Measurements from ENCODE around the gene MTHFD2L. TPM values are rescaled to one million over a fixed set of nuclear protein-coding genes. Genes with fewer than 3 reads are reported as not detected.

Gene MTHFD2L
- 9.4 TPM for polyA plus RNA-seq (2013, experiment 1 of 2)
- 9.9 TPM for polyA plus RNA-seq (2013, experiment 2 of 2)

- Histone ChIP-seq H3K27ac (ENCODE audit: low read depth, low read length) (peak within 1 kb of the TSS; percentile 82), H2AK5ac (ENCODE audit: low read length) (no peak within 1 kb of the TSS), H3K27me3 (ENCODE audit: insufficient read depth, low read length, poor library complexity) (no peaks in the 10 kb centered on the region), H3K23ac (ENCODE audit: low read length) (peak within 1 kb of the TSS; percentile 59), H4K8ac (ENCODE audit: low read depth, low read length) (peak within 1 kb of the TSS; percentile 99), H3K56ac (ENCODE audit: low read length) (peak within 1 kb of the TSS; percentile 94), H3K18ac (ENCODE audit: low read length) (peak within 1 kb of the TSS; percentile 97), H2BK120ac (ENCODE audit: low read depth, low read length) (peak within 1 kb of the TSS; percentile 75), H3K79me2 (ENCODE audit: control insufficient read depth, insufficient read depth, low read length) (peaks cover 15% of the 10 kb centered on the region), H3K9ac (ENCODE audit: low read length) (peak within 1 kb of the TSS; percentile 90), H3K4ac (ENCODE audit: low read depth, low read length) (peak within 1 kb of the TSS; percentile 94), H2BK15ac (replicated peaks; ENCODE audit: low read depth) (no peak within 1 kb of the TSS), H3K4me1 (ENCODE audit: control insufficient read depth, low read depth, low read length) (peaks cover 4% of the 10 kb centered on the region), H2BK5ac (ENCODE audit: low read length) (peak within 1 kb of the TSS; percentile 84), H3K36me3 (ENCODE audit: control insufficient read depth, insufficient read depth, low read length) (no peaks in the 10 kb centered on the region), H3K4me3 (ENCODE audit: low read length) (peak within 1 kb of the TSS; percentile 78), H4K5ac (ENCODE audit: low read length) (peak within 1 kb of the TSS; percentile 92), H3K79me1 (ENCODE audit: low read length) (peaks cover 3% of the 10 kb centered on the region), H3K4me2 (ENCODE audit: low read length) (peak within 1 kb of the TSS; percentile 84)
- WGBS (ENCODE audit: extremely low coverage, insufficient coverage, low lambda C conversion rate): no CpG with 5 or more reads among the region's 78 CpGs
- peak; percentile 97 for DNase-seq
Observed at GRCh38 chr4:74157561-74158465, at the start of gene MTHFD2L. MTHFD2L (plus strand) TSS chr4:74158118; CDS start chr4:74158139, 21 bp downstream.

- peak overlapping the region; percentile 11 for H2BK15ac ChIP-seq (replicated peaks; ENCODE audit: low read depth)
- no peak overlapping the region for H2AK5ac ChIP-seq (ENCODE audit: low read length)
- no peaks in the 10 kb centered on the region for H3K79me2 ChIP-seq (ENCODE audit: control insufficient read depth, insufficient read depth, low read length)
- no peak overlapping the region for H3K4me3 ChIP-seq (ENCODE audit: low read length)
- no peak overlapping the region for H4K8ac ChIP-seq (ENCODE audit: low read depth, low read length)
- no peak overlapping the region for H3K18ac ChIP-seq (ENCODE audit: low read length)
- no peaks in the 10 kb centered on the region for H3K79me1 ChIP-seq (ENCODE audit: low read length)
- DNase-seq: no peak
- H2BK120ac ChIP-seq (ENCODE audit: low read depth, low read length): peak overlapping the region; percentile 67
- H3K27ac ChIP-seq (ENCODE audit: low read depth, low read length): no peak overlapping the region
- no peak overlapping the region for H3K4ac ChIP-seq (ENCODE audit: low read depth, low read length)
- no peak overlapping the region for H3K56ac ChIP-seq (ENCODE audit: low read length)
- WGBS (ENCODE audit: extremely low coverage, insufficient coverage, low lambda C conversion rate): no CpG with 5 or more reads among the region's 1 CpG
- peaks cover 9% of the 10 kb centered on the region for H3K4me1 ChIP-seq (ENCODE audit: control insufficient read depth, low read depth, low read length)
- H3K9ac ChIP-seq (ENCODE audit: low read length): no peak overlapping the region
- H3K4me2 ChIP-seq (ENCODE audit: low read length): no peak overlapping the region
- H3K36me3 ChIP-seq (ENCODE audit: control insufficient read depth, insufficient read depth, low read length): no peaks in the 10 kb centered on the region
- no peak overlapping the region for H3K23ac ChIP-seq (ENCODE audit: low read length)
- peak overlapping the region; percentile 23 for H2BK5ac ChIP-seq (ENCODE audit: low read length)
- no peaks in the 10 kb centered on the region for H3K27me3 ChIP-seq (ENCODE audit: insufficient read depth, low read length, poor library complexity)
- H4K5ac ChIP-seq (ENCODE audit: low read length): no peak overlapping the region
Observed at GRCh38 chr4:74108457-74109115, 49.3 kb upstream of the MTHFD2L start.

GRCh38 chr4:74109116-74109869, 48.6 kb upstream of the MTHFD2L start:
- peak overlapping the region; percentile 23 for H2BK5ac ChIP-seq (ENCODE audit: low read length)
- no peak overlapping the region for H3K18ac ChIP-seq (ENCODE audit: low read length)
- H3K36me3 ChIP-seq (ENCODE audit: control insufficient read depth, insufficient read depth, low read length): no peaks in the 10 kb centered on the region
- peaks cover 9% of the 10 kb centered on the region for H3K4me1 ChIP-seq (ENCODE audit: control insufficient read depth, low read depth, low read length)
- H3K79me1 ChIP-seq (ENCODE audit: low read length): no peaks in the 10 kb centered on the region
- H3K4me2 ChIP-seq (ENCODE audit: low read length): no peak overlapping the region
- H4K8ac ChIP-seq (ENCODE audit: low read depth, low read length): no peak overlapping the region
- WGBS (ENCODE audit: extremely low coverage, insufficient coverage, low lambda C conversion rate): no CpG with 5 or more reads among the region's 3 CpGs
- no peak overlapping the region for H3K4me3 ChIP-seq (ENCODE audit: low read length)
- H3K56ac ChIP-seq (ENCODE audit: low read length): no peak overlapping the region
- peak overlapping the region; percentile 67 for H2BK120ac ChIP-seq (ENCODE audit: low read depth, low read length)
- H3K27me3 ChIP-seq (ENCODE audit: insufficient read depth, low read length, poor library complexity): no peaks in the 10 kb centered on the region
- DNase-seq: peak; percentile 96
- no peak overlapping the region for H4K5ac ChIP-seq (ENCODE audit: low read length)
- peak overlapping the region; percentile 31 for H3K27ac ChIP-seq (ENCODE audit: low read depth, low read length)
- no peak overlapping the region for H3K9ac ChIP-seq (ENCODE audit: low read length)
- no peak overlapping the region for H3K4ac ChIP-seq (ENCODE audit: low read depth, low read length)
- H2BK15ac ChIP-seq (replicated peaks; ENCODE audit: low read depth): peak overlapping the region; percentile 11
- no peak overlapping the region for H3K23ac ChIP-seq (ENCODE audit: low read length)
- peak overlapping the region; percentile 25 for H2AK5ac ChIP-seq (ENCODE audit: low read length)
- no peaks in the 10 kb centered on the region for H3K79me2 ChIP-seq (ENCODE audit: control insufficient read depth, insufficient read depth, low read length)

- H2AK5ac ChIP-seq (ENCODE audit: low read length): no peak overlapping the region
- H3K4me2 ChIP-seq (ENCODE audit: low read length): no peak overlapping the region
- H2BK120ac ChIP-seq (ENCODE audit: low read depth, low read length): no peak overlapping the region
- no peak overlapping the region for H4K5ac ChIP-seq (ENCODE audit: low read length)
- peak overlapping the region; percentile 84 for H3K18ac ChIP-seq (ENCODE audit: low read length)
- no peak overlapping the region for H3K23ac ChIP-seq (ENCODE audit: low read length)
- peaks cover 9% of the 10 kb centered on the region for H3K4me1 ChIP-seq (ENCODE audit: control insufficient read depth, low read depth, low read length)
- no peak overlapping the region for H3K9ac ChIP-seq (ENCODE audit: low read length)
- no peak overlapping the region for H2BK15ac ChIP-seq (replicated peaks; ENCODE audit: low read depth)
- no CpG with 5 or more reads among the region's 6 CpGs for WGBS (ENCODE audit: extremely low coverage, insufficient coverage, low lambda C conversion rate)
- no peak overlapping the region for H3K4me3 ChIP-seq (ENCODE audit: low read length)
- no peak for DNase-seq
- no peak overlapping the region for H3K56ac ChIP-seq (ENCODE audit: low read length)
- no peaks in the 10 kb centered on the region for H3K79me1 ChIP-seq (ENCODE audit: low read length)
- H3K79me2 ChIP-seq (ENCODE audit: control insufficient read depth, insufficient read depth, low read length): no peaks in the 10 kb centered on the region
- H3K36me3 ChIP-seq (ENCODE audit: control insufficient read depth, insufficient read depth, low read length): no peaks in the 10 kb centered on the region
- H3K4ac ChIP-seq (ENCODE audit: low read depth, low read length): no peak overlapping the region
- H3K27ac ChIP-seq (ENCODE audit: low read depth, low read length): peak overlapping the region; percentile 31
- H3K27me3 ChIP-seq (ENCODE audit: insufficient read depth, low read length, poor library complexity): no peaks in the 10 kb centered on the region
- H4K8ac ChIP-seq (ENCODE audit: low read depth, low read length): no peak overlapping the region
- no peak overlapping the region for H2BK5ac ChIP-seq (ENCODE audit: low read length)
Observed at GRCh38 chr4:74109870-74110605, 47.9 kb upstream of the MTHFD2L start.

GRCh38 chr4:74110670-74111069, 47.2 kb upstream of the MTHFD2L start:
- no peak overlapping the region for H3K4me3 ChIP-seq (ENCODE audit: low read length)
- no peaks in the 10 kb centered on the region for H3K79me2 ChIP-seq (ENCODE audit: control insufficient read depth, insufficient read depth, low read length)
- H3K23ac ChIP-seq (ENCODE audit: low read length): no peak overlapping the region
- H3K27me3 ChIP-seq (ENCODE audit: insufficient read depth, low read length, poor library complexity): no peaks in the 10 kb centered on the region
- no peak overlapping the region for H2AK5ac ChIP-seq (ENCODE audit: low read length)
- H2BK5ac ChIP-seq (ENCODE audit: low read length): no peak overlapping the region
- no peak overlapping the region for H3K4ac ChIP-seq (ENCODE audit: low read depth, low read length)
- H2BK15ac ChIP-seq (replicated peaks; ENCODE audit: low read depth): no peak overlapping the region
- no peak overlapping the region for H3K9ac ChIP-seq (ENCODE audit: low read length)
- no peaks in the 10 kb centered on the region for H3K36me3 ChIP-seq (ENCODE audit: control insufficient read depth, insufficient read depth, low read length)
- no peak overlapping the region for H3K18ac ChIP-seq (ENCODE audit: low read length)
- no peak for DNase-seq
- no peak overlapping the region for H2BK120ac ChIP-seq (ENCODE audit: low read depth, low read length)
- H3K4me2 ChIP-seq (ENCODE audit: low read length): no peak overlapping the region
- H3K27ac ChIP-seq (ENCODE audit: low read depth, low read length): no peak overlapping the region
- H3K4me1 ChIP-seq (ENCODE audit: control insufficient read depth, low read depth, low read length): peaks cover 9% of the 10 kb centered on the region
- no peaks in the 10 kb centered on the region for H3K79me1 ChIP-seq (ENCODE audit: low read length)
- no peak overlapping the region for H4K5ac ChIP-seq (ENCODE audit: low read length)
- no peak overlapping the region for H4K8ac ChIP-seq (ENCODE audit: low read depth, low read length)
- H3K56ac ChIP-seq (ENCODE audit: low read length): no peak overlapping the region
